Stimulated activated CD8-positive, alpha-beta memory T cell treated with anti-CD3 and anti-CD28 coated beads, Interleukin-2, amount 100 ng/mL, for 48 hours (primary cell): ENCODE results near the gene OSTM1.
"Not testable (repeated sequence)": the region's sequence is repeated elsewhere in the genome, so short reads cannot be mapped to it uniquely, and the experiment has no call there.

Experiments
- DNase-seq, 2 donors: peaks; one replicate each; pipeline ENCODE4 v3.0.0-alpha.2; 2020; ENCODE audit warnings: low read depth in 2 of 2

The OSTM1 gene

DNA sequence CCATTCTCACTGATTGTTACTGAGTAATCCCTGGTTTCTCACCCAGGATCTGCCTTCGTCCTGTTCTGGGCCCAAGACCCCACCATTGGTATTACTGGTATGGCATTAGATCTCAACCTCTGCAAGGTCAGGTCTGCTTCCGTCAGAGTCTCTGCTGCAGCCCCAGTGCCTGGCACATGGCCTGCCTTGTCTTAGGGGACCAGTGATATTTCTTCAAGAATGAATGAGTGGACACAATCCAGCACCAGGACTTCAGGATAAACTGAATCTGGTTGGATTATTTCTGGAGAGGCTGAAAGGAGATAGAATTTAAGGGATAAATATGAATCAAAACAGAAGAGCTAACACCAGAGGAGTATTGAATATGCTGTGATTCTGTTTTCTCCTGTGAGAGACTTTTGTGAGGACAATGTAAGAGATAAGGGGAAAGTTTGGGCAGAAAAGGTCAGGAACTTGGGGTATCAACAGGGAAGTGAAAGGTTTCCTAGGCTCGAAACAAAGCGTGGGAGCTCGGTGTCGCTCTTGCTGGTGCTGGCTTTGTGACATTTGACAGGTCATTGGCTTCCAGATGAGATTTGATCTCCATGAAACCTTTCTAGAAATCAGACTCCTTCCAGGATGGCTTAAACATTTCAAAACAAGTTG lies 53.9 kb downstream of the OSTM1 start:
- DNase-seq: no peak

DNA sequence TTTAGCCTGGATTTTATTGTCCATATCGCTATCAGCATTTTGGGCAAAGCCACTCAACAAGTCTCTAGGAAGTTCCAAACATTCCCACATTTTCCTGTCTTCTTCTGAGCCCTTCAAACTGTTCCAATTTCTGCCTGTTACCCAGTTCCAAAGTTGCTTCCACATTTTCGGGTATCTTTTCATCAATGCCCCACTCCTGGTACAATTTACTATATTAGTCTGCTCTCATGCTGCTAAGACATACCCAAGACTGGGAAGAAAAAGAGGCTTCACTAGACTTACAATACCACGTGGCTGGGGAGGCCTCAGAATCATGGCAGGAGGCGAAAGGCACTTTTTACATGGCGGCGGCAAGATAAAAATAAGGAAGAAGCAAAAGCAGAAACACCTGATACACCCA lies 58.3 kb downstream of the OSTM1 start:
- not testable (repeated sequence) for DNase-seq

DNA sequence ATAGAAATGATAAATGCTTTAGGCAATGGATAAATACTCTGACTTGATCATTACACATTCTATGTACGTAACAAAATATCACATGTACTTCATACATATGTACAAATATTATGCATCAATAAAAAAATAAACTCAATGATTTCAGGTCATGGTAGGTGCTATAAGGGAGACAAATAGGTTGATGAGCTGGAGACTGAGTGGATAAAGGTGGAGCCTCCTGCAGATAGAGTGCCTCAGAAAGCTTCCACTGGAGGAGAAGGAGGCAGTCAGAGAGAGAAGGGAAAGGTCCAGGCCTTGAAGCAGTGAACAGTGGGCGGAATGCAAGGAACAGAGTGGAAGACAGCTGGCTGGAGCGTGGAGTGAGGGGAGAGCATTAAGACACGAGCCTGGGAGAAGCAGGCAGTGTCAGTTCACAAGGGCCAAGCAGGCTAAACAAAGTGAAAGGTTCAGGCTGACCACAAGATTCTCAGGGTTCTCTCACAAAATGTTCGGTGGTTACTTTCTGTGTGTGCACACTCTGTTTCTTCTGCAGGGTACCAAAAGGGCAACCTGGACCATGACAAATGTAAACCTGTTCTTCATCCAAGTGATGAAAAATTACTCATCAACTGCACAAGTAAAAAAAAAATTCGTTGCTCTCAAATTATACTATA lies 60.6 kb downstream of the OSTM1 start:
- DNase-seq: no peak

DNA sequence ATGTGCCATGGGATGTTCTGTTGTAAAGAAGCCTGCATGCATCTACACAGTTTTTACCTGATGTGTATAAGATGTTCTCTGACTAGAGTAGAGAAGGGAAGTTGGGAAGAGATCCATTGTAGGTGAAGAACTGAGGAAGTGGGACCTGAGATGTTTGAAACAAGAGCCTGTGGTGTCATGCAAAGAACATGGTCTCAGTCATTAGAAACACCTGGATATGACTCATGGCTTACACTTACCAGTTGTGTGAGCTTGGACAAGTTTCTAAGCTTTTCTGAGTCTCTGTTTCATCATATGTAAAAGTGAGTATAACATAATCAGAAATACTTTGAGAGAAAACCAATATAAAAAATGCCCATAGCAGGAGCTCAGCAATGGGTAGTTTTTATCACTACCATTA lies 64.6 kb downstream of the OSTM1 start:
- DNase-seq: no peak

DNA sequence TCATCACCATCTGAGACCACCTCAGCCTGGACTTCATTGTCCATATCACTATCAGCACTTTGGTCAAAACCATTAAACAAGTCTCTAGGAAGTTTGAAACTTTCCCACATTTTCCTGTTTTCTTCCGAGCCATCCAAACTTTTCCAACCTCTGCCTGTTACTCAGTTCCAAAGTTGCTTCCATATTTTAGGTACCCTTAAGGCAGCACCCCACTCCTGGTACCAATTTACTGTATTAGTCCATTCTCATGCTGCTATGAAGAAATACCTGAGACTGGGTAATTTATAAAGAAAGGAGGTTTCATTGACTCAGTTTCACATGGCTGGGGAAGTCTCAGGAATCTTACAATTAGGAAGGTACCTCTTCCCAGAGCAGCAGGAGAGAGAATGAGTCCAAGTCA lies 65.3 kb downstream of the OSTM1 start:
- not testable (repeated sequence) for DNase-seq

DNA sequence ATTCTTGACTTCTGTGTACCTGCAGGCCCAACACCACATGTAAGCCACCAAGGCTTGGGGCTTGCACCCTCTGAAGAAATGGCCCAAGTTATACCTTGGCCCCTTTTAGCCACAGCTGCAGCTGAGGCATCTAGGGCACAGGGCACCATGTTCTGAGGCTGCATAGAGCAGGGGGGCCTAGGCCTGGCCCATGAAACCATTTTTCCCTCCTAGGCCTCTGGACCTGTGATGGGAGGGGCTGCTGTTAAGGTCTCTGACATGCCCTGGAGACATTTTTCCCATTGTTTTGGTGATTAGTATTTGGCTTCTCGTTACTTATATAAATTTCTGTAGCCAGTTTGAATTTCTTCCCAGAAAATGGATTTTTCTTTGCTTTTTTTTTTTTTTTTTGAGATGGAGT lies 66.2 kb downstream of the OSTM1 start:
- no peak for DNase-seq

DNA sequence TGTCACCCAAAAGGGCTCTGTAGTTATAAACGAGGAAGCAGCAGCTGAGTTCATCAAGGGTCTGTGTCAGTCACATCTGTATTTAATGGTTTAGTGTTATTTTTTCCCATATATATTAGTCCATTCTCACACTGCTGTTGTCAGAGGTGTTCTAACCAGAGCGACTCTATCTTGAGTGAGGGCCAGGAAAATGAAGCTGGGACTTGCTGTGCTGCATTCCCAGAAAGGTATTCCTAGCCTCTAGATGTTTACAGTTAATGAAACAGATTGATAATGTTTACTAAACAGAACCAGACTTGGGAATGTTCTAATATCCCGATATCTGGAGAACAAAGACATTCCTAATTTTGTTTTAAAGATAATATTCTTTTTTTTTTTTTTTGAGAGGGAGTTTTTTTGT lies 68.6 kb downstream of the OSTM1 start:
- DNase-seq: no peak

DNA sequence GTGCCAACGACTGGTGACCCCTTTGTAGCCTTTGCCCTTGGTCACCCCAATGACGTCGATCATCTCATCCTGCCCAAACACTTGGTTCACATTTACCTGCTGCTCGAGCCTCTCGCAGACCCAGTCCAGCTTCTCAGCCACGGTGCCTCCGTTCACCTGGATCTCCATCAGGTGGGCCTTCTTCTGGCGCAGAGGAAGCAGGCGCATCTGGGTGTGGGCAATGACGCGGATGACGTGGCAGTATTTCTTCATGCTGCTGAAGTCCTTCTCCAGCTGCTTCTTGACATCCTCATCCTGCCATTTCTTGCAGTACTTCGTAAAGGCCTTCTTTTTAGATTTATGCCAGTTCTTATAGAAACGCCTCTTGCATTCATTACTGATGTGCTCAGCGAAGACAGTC lies 69.7 kb downstream of the OSTM1 start:
- DNase-seq: no peak

DNA sequence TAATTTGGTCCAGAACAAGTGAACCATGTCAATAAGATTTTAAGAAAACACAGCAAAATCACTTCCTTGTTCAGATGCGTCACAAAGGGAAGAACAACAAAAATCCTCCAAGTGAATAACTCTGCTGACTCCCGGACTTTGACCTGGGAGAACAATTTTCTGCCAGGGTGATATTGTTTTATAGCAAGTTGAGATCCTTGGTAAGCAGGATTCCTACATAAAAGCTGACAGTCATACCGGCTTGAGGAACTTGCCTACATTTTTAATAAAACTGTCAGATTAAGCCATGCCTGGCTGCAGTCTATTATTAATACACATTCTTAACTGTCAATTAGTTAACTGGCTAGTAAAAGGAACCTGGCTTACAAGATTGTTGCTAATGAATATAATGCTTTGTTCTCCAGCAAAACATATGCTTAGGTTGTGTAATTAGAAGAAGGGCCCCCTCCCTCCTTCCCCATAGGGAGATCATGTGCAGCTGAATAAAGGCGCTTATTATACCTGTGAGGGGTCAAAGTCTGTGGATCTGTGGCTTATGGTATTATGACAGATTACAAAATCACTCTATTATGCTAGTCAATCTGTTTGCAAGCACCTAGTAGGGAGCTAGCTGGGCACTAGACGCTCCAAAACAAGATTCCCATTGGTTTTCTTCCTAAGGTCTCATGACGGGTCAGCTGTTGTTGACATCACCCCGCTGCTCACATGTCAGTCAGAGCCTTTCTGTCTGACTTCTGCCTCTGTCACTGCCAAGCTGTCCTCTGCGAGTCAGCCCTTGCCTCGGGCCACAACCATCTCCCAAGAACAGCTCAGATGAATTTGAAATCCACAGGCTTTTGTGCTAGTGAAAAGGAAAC lies 71.9 kb downstream of the OSTM1 start:
- no peak for DNase-seq

DNA sequence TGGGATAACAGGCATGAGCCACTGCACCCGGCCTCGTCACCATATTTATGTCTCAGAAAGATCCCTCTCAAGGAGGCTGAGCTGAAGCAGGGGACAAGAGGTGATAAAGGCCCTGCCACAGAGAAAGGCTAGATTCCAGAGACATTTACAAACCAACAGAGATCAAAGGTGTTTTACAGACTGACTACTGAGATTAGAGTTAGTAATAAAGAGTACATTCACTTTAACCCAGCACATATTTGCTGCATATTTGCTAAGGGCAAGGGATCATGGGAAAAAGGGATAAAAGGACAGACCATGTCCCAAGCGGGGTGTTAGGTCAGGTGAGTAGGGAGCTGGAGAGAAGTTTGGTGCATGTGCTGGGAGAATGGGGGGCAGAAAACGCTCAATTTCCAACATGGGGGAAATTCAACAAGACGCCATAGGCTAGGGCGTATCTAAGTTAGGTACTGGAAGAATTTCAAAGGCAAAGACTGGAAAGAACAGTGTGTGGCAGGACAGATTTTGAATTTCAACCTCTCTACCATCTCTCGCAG lies 72.8 kb downstream of the OSTM1 start:
- no peak for DNase-seq

DNA sequence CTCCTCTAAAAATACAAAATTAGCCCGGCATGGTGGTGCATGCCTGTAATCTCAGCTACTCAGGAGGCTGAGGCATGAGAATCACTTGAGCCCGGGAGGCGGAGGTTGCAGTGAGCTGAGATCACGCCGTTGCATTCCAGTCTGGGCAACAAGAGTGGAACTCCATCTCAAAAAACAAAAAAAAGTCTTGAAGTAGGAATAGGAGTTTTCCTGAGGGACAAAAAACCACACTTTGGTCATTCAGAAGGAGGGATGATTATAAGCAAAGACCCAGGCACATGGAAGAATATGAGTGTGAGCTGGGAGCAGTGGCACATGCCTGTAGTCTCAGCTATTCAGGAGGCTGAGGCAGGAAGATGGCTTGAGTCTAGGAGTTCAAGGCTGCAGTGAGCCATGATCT lies 74.3 kb downstream of the OSTM1 start:
- not testable (repeated sequence) for DNase-seq

DNA sequence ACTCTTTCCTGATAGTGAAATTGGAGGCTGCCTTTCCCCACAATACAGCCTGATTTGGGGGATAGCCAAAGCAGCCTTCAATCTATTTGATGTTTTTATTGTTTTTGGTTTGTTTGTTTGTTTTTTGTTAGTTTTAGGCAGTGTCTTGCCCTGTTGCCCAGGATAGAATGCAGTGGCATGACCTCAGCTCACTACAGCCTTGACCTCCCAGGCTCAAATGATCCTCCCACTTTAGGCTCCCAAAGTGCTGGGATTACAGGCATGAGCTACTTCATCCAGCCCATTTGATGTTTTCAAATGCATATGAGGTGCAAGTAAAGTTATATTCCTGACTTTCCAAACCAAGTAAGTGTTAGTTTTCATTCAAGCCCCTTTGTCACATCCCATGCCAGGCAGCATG lies 75.2 kb downstream of the OSTM1 start:
- no peak for DNase-seq

DNA sequence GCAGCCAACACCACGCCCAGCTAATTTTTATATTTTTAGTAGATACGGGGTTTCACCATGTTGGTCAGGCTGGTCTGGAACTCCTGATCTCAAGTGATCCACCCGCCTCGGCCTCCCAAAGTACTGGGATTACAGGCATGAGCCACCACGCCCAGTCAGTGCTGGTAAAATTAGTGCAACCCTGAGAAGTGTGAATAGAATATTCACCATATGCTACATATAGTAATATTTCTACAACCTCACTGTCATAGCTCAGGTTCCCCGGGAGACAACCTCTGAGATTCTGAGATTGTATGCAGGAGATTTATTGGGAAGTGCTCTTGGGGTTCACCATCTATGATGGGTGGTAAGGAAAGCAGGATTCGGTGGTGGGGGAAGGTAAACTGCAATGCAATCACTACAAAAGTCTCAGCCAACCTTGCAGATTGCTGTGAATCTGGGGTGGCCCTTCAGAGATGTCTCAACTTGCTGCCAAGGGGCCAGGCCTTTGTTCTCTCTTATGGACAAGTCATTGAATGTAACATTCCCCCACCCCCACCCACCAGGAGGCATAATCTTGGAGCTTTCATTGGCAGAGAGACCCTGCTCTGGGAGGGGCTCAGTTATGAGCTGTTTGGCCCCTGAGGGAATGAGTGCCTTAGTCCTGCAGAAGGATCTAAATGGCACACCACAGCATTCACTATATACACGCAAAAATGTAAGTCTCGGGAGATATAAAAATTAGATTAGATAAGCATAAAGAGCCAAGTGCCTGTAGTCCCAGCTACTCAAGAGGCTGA lies 82.6 kb downstream of the OSTM1 start:
- DNase-seq: no peak
